Fibroblast of skin of left quadriceps (primary cell): ENCODE results near the gene ANKRD44.
"Not testable (repeated sequence)": the region's sequence is repeated elsewhere in the genome, so short reads cannot be mapped to it uniquely, and the experiment has no call there.

Experiments used
- DNase-seq, 2 experiments: peaks; one replicate each; pipeline ENCODE4 v3.0.0-alpha.2; 2013; ENCODE audit warnings: low read depth in 2 of 2

Gene ANKRD44

GRCh38 chr2:197287596-197287932 is 23.0 kb downstream of the ANKRD44 start:
- DNase-seq = not testable (repeated sequence)

- DNase-seq = peak; percentile 70 to 73
These were observed 23.6 kb downstream of the ANKRD44 start for GRCh38 chr2:197286805-197287595.

GRCh38 chr2:197285361-197285760 is 25.2 kb downstream of the ANKRD44 start:
- DNase-seq = no peak

GRCh38 chr2:197284956-197285355 is 25.6 kb downstream of the ANKRD44 start:
- DNase-seq = no peak

- no peak for DNase-seq
These were observed 29.2 kb downstream of the ANKRD44 start for GRCh38 chr2:197281421-197281820.

- peak; percentile 66 to 68 for DNase-seq
These were observed 30.4 kb downstream of the ANKRD44 start for GRCh38 chr2:197280015-197280702.

GRCh38 chr2:197278799-197279763 is 31.5 kb downstream of the ANKRD44 start:
- no peak for DNase-seq

- no peak for DNase-seq
These were observed 32.8 kb downstream of the ANKRD44 start for GRCh38 chr2:197277794-197278193.

GRCh38 chr2:197276156-197276555 is 34.4 kb downstream of the ANKRD44 start:
- no peak for DNase-seq

GRCh38 chr2:197274937-197275336 is 35.6 kb downstream of the ANKRD44 start:
- DNase-seq = no peak

GRCh38 chr2:197274349-197274748 is 36.2 kb downstream of the ANKRD44 start:
- DNase-seq = no peak

- no peak for DNase-seq
These were observed 37.1 kb downstream of the ANKRD44 start for GRCh38 chr2:197273485-197273884.

- DNase-seq = no peak
These were observed 40.0 kb downstream of the ANKRD44 start for GRCh38 chr2:197270601-197271000.

- DNase-seq = no peak
These were observed 40.8 kb downstream of the ANKRD44 start for GRCh38 chr2:197269815-197270214.

- no peak for DNase-seq
These were observed 41.6 kb downstream of the ANKRD44 start for GRCh38 chr2:197268786-197269584.

GRCh38 chr2:197266477-197266876 is 44.1 kb downstream of the ANKRD44 start:
- no peak for DNase-seq

- no peak for DNase-seq
These were observed 44.7 kb downstream of the ANKRD44 start for GRCh38 chr2:197265924-197266323.

GRCh38 chr2:197265036-197265435 is 45.5 kb downstream of the ANKRD44 start:
- DNase-seq = no peak

GRCh38 chr2:197264332-197264731 is 46.2 kb downstream of the ANKRD44 start:
- DNase-seq = no peak

- DNase-seq = no peak
These were observed 47.5 kb downstream of the ANKRD44 start for GRCh38 chr2:197263077-197263476.

- DNase-seq = no peak
These were observed 48.8 kb downstream of the ANKRD44 start for GRCh38 chr2:197261808-197262226.
